ENCODE results near the gene FAM193A.

- TF ChIP-seq POLR2A (IDR thresholded peaks at IDR 0.05) (no peak), CTCF (IDR thresholded peaks at IDR 0.05) (no peak), POLR2AphosphoS5 (IDR thresholded peaks at IDR 0.05) (no peak), EP300 (IDR thresholded peaks at IDR 0.05) (no peak)
Measured at GRCh38 chr4:2728806-2729532, 192.5 kb downstream of the FAM193A start.
